ENCODE measurements around the gene PCNX3. TPM values are rescaled to one million over a fixed set of nuclear protein-coding genes. Genes with fewer than 3 reads are reported as not detected.

Gene PCNX3
- total RNA-seq, 1 donor: 31.5 TPM

DNA sequence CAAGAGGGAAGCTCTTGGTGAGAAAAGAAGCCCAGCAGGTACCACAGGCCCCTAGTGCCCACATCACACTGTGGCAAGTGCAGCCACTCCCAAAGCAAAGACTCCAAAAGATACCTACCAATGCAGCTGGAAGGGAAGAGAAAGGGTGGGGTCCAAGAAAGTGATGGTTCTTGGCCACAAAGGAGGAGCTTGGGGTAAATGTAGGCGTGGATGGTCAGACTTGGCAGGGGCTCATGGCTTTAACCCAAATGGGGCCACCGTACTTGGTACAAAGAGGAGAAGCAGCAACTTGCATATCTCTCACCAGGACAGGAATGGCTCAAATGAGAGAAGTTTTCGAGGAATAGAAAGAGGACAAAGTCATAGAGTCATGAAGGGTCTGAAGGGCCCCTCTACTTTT lies 6.3 kb upstream of the PCNX3 start:
- TF ChIP-seq, protein P1, sequence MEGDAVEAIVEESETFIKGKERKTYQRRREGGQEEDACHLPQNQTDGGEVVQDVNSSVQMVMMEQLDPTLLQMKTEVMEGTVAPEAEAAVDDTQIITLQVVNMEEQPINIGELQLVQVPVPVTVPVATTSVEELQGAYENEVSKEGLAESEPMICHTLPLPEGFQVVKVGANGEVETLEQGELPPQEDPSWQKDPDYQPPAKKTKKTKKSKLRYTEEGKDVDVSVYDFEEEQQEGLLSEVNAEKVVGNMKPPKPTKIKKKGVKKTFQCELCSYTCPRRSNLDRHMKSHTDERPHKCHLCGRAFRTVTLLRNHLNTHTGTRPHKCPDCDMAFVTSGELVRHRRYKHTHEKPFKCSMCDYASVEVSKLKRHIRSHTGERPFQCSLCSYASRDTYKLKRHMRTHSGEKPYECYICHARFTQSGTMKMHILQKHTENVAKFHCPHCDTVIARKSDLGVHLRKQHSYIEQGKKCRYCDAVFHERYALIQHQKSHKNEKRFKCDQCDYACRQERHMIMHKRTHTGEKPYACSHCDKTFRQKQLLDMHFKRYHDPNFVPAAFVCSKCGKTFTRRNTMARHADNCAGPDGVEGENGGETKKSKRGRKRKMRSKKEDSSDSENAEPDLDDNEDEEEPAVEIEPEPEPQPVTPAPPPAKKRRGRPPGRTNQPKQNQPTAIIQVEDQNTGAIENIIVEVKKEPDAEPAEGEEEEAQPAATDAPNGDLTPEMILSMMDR (IDR thresholded peaks at IDR 0.05; ENCODE audit: insufficient read depth, low read length): no peak
- no peak overlapping the region for H3K4me3 ChIP-seq (ENCODE audit: low read depth, low read length)
- peak; percentile 77 for DNase-seq (ENCODE audit: low read depth)

DNA sequence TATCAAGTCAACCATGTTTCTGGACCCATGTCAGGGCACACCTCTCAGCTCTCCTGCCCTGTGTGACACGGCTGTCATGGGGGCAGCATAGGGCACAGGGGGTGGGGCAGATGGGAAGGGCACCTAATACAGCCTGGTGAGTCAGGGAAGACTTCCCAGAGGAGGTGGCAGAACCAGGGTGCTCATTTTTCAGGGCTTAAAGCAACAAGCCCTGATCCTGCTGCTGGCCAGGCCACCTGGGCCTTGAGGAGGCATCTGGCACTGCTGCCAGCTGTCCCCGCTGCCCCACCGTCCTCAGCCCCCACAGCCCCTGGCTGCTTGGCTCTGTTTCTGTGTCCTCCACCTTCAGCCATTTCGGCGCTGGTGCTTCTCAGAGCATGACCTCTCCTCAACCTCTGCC lies 5.9 kb upstream of the PCNX3 start:
- DNase-seq (ENCODE audit: low read depth): no peak
- H3K4me3 ChIP-seq (ENCODE audit: low read depth, low read length): no peak overlapping the region
- TF ChIP-seq, protein P1 (IDR thresholded peaks at IDR 0.05; ENCODE audit: insufficient read depth, low read length): no peak

DNA sequence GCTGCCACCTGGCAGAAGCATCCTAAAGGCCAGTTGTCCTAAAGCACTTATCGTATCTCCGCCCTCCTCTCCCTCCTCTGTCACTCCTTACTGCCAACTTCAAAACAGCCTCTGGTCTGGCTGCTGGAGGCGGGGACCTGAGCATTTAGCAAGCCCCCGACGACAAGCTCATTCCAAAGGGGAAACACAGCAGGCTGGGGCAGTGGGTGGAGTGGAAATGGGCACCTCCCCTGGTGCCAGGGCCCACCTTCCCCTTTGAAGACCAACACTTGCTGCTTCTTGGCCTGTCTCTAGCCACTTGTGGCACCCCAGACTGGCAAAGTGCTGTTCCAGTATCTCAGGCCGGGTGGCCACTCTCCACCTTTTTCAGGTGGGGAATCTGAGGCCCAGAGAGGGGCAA lies 5.2 kb upstream of the PCNX3 start:
- H3K4me3 ChIP-seq (ENCODE audit: low read depth, low read length): no peak overlapping the region
- no peak for DNase-seq (ENCODE audit: low read depth)

DNA sequence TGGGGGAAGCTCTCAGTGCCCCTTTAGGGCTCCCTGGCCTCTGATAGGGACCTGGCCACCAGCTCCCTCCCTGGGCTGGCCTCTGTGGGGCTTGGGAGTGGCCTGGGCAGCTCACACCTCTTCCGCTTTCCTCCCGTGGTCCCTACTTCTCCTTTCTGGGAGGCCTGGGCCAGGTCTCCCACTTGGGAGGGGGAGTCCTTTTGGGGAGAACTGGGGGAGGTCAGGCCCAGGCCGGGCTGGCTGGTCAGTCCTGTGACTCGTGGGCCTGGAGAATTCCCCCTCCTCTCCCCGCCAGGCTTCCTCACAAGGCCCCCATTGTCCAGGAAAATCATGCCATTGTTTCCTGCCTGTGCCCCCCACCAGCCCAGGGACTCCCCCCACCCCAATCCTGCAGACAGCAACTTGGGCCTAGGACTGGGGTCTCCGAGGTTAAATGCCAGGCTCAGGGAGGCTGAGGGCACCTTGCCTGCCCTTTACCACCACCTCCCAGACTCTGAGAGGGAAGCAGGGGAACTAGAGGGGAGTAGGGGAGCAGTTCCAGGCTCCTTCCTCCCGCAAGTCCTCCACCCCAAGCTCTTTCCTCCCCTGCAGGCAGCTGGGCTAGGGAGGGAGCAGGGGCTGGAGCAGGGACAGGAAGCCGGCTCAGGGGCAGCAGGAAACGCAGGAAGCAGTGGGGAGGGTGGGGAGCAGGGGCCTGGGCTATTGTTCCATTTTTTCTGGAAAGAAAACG lies 4.4 kb upstream of the PCNX3 start:
- TF ChIP-seq, protein P1 (IDR thresholded peaks at IDR 0.05; ENCODE audit: insufficient read depth, low read length): no peak
- peak overlapping the region; percentile 95 for H3K4me3 ChIP-seq (ENCODE audit: low read depth, low read length)
- no peak for DNase-seq (ENCODE audit: low read depth)

More for the DNA sequence above, 5.2 kb upstream of the PCNX3 start:
- TF ChIP-seq, protein P1 (IDR thresholded peaks at IDR 0.05; ENCODE audit: insufficient read depth, low read length): no peak

DNA sequence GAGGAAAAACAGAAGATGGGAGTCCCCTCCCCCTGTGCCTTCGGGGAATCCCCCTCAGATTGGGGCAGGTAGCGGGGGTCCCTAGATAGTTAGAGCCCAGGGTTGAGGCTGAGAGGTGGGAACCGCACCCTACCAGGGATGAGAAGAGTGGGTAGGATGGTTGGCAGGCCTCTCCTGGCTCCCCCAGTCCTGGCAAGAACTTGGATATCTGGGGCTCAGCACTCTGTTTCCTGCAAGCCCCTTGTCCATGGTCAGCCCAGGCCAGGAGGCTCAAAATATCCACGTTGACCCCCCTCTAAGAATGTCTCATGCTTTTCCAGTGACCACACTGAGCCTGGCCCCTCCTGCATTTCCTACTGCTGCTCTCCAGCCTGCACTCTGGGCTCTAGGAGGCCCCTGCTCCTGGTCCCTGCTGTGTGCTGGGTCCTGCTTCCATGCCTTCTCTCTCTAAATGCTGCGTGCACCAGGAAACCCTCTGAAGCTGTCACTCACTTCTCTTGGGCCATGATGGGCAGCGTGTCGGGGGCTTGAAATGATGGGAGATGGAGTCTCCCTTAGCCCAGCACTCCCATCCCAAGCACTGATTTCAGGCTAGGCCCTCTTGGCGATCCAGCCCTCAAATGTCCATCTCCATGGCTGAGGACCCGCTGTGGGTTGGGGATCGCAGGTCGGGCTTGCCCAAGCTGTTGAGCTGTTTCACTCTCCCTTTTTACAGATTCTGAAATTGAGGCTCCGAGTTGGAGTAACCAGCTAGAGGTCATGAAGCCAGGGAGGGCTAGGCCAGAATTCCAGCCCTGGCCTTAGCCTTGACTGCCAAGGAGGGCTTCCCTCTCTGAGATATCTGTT lies 3.6 kb upstream of the PCNX3 start:
- DNase-seq (ENCODE audit: low read depth): no peak
- TF ChIP-seq, protein P1 (IDR thresholded peaks at IDR 0.05; ENCODE audit: insufficient read depth, low read length): no peak
- H3K4me3 ChIP-seq (ENCODE audit: low read depth, low read length): peak overlapping the region; percentile 95

DNA sequence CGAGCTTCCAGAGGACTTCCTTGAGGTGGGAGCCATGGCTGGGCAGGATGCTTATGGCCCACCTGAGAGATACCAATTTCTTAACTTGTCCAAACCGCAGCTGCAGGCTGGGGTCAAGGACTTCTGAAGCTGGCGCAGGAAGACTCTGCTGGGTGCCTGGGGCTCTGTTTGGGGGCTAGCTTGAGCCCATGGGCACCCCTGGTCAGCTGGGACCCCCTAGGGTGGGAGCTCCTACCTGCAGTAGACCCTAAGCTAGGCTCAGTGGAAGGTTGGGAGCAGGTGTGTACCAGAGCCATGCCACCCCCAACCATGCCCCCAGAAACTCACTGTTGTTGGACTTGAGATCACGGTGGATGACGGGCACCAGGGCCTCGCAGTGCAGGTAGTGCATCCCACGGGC lies 2.9 kb upstream of the PCNX3 start:
- H3K4me3 ChIP-seq (ENCODE audit: low read depth, low read length): peak overlapping the region; percentile 95
- DNase-seq (ENCODE audit: low read depth): no peak
- TF ChIP-seq, protein P1 (IDR thresholded peaks at IDR 0.05; ENCODE audit: insufficient read depth, low read length): no peak

Measured in fibroblast of the aortic adventitia (primary cell).